K562 (cell line): Measurements from ENCODE around the gene ZDHHC11B. TPM values are rescaled to one million over a fixed set of nuclear protein-coding genes. Genes with fewer than 3 reads are reported as not detected.

ENCODE experiments used
- ATAC-seq: fragments of 200-7000 bp; cut with Tn5 transposase; 3 replicates; pipeline ENCODE4 v1.9.1; 2020; ENCODE audit warnings: moderate library complexity
- BruUV-seq: library from RNA; stranded (reverse); fragments of 400-500 nt; replicated peaks from 2 replicates; lab custom pipeline; 2021; lab: Mats Ljungman, UMichigan
- CTCF ChIA-PET: fragments of 300-600 bp; formaldehyde crosslinking; extraction: SDS; loops from one replicate; lab custom pipeline; 2021; ENCODE audit warnings: low intra/inter-chr PET ratio; lab: Yijun Ruan, JAX
- POLR2A ChIA-PET: fragments of 300-600, 350-650 bp; sonication (Branson Sonifier 250); formaldehyde crosslinking; extraction: SDS; loops from one replicate; lab custom pipeline; 2021; ENCODE audit warnings: antibody characterized with exemption, inconsistent platforms; lab: Yijun Ruan, JAX
- DNase-seq, 4 experiments: peaks; one replicate each; pipeline versions ENCODE4 v3.0.0 to v3.0.0-alpha.2; 2011 to 2018; ENCODE audit warnings: low spot score in 3 of 4, mixed read lengths in 3 of 4; ENCODE audit errors: extremely low read depth in 1 of 4
- FAIRE-seq: peaks from 2 replicates; lab custom pipeline; 2011; peaks lifted over from hg19 to GRCh38; lab: Jason Lieb, UNC
- H2AFZ ChIP-seq: 2 replicates; pipeline ENCODE4 v1.6.0; 2011; ENCODE audit warnings: low read depth, low read length, control low read depth, inconsistent platforms
- H3K27ac ChIP-seq: fragments of 200-600 bp; 3 replicates; pipeline ENCODE4 v1.8.0; 2011; ENCODE audit warnings: low read depth, mild to moderate bottlenecking, control low read depth, inconsistent platforms, low read length, moderate library complexity, mixed read lengths; ENCODE audit errors: extremely low read depth
- H3K27me3 ChIP-seq, 2 experiments: fragments of 300-600 bp in 1 of 2; 2 replicates in 1 of 2; 3 replicates in 1 of 2; pipeline versions ENCODE4 v1.6.0 to v1.8.0; 2011; ENCODE audit warnings: inconsistent platforms in 2 of 2, low read length in 2 of 2, mild to moderate bottlenecking in 1 of 2, mixed read lengths in 1 of 2, moderate library complexity in 1 of 2; ENCODE audit not compliant: control insufficient read depth in 2 of 2, insufficient read depth in 2 of 2
- H3K36me3 ChIP-seq: fragments of 300-600 bp; 3 replicates; pipeline ENCODE4 v1.8.0; 2011; ENCODE audit warnings: mild to moderate bottlenecking, low read length, inconsistent platforms; ENCODE audit not compliant: control insufficient read depth, insufficient read depth
- H3K4me1 ChIP-seq, 2 experiments: fragments of 200-600 bp in 1 of 2; replicated peaks in 1 of 2; 2 replicates in 1 of 2; 3 replicates in 1 of 2; pipeline versions ENCODE4 v1.5.1 to v1.8.0; 2011; ENCODE audit warnings: inconsistent platforms in 2 of 2, low read length in 2 of 2, mild to moderate bottlenecking in 1 of 2, mixed read lengths in 1 of 2, moderate library complexity in 1 of 2; ENCODE audit not compliant: control insufficient read depth in 2 of 2, insufficient read depth in 2 of 2
- H3K4me2 ChIP-seq: 2 replicates; pipeline ENCODE4 v1.6.1; 2011; ENCODE audit warnings: low read length, control low read depth, inconsistent platforms, mixed read lengths; ENCODE audit not compliant: insufficient read depth
- H3K4me3 ChIP-seq: fragments of 200-600 bp; sonication (generic), shearing (Covaris generic); 2 replicates; pipeline ENCODE4 v1.5.1; 2016; ENCODE audit warnings: control low read depth, inconsistent platforms
- H3K79me2 ChIP-seq: fragments of 200-600 bp; 3 replicates; pipeline ENCODE4 v1.8.0; 2011; ENCODE audit warnings: low read length, inconsistent platforms; ENCODE audit not compliant: control insufficient read depth, insufficient read depth
- H3K9ac ChIP-seq, 2 experiments: 2 replicates each; pipeline versions ENCODE4 v1.6.0 to v1.6.1; 2011; ENCODE audit warnings: low read depth in 2 of 2, low read length in 2 of 2, control low read depth in 1 of 2, inconsistent platforms in 1 of 2, mild to moderate bottlenecking in 1 of 2, mixed read lengths in 1 of 2; ENCODE audit not compliant: insufficient read depth in 1 of 2
- H3K9me1 ChIP-seq: one replicate; pipeline ENCODE4 v1.6.0; 2011; ENCODE audit warnings: inconsistent platforms, mild to moderate bottlenecking, low read length, moderate library complexity; ENCODE audit not compliant: control insufficient read depth, insufficient read depth
- H3K9me3 ChIP-seq: replicated peaks from 2 replicates; pipeline ENCODE4 v1.5.1; 2011; ENCODE audit warnings: low read depth, low read length, inconsistent platforms; ENCODE audit not compliant: control insufficient read depth, insufficient read depth
- H4K20me1 ChIP-seq: replicated peaks from 2 replicates; pipeline ENCODE4 v1.6.1; 2011; ENCODE audit warnings: low read length, inconsistent platforms, mixed read lengths; ENCODE audit not compliant: control insufficient read depth, insufficient read depth
- POLR2G ChIP-seq: fragments of 200-400 bp; formaldehyde crosslinking; IDR thresholded peaks from 2 replicates; pipeline ENCODE4 v1.6.1; 2017; ENCODE audit warnings: low read depth, mild to moderate bottlenecking, antibody characterized with exemption, low read length, moderate library complexity
- RBM22 ChIP-seq: fragments of 200-400 bp; formaldehyde crosslinking; IDR thresholded peaks from 2 replicates; pipeline ENCODE4 v1.6.1; 2018; ENCODE audit warnings: low read length, low read depth; ENCODE audit not compliant: poor library complexity, severe bottlenecking
- ZBTB33 ChIP-seq: sonication (generic); formaldehyde crosslinking; IDR thresholded peaks from 2 replicates; pipeline ENCODE4 v1.8.1; 2023; ENCODE audit warnings: mild to moderate bottlenecking, missing genetic modification reagents
- ZNF133 ChIP-seq: fragments of 250-450 bp; sonication (Bioruptor Pico); IDR thresholded peaks from 2 replicates; pipeline ENCODE4 v1.4.0; 2020; ENCODE audit warnings: mild to moderate bottlenecking
- ZNF143 ChIP-seq: sonication (generic); formaldehyde crosslinking; IDR thresholded peaks from 2 replicates; pipeline ENCODE4 v1.9.0; 2022; ENCODE audit warnings: mild to moderate bottlenecking, missing genetic modification reagents
- ZNF24 ChIP-seq: fragments of 450-650 bp; IDR thresholded peaks from 2 replicates; pipeline ENCODE4 v1.6.1; 2016
- ZNF830 ChIP-seq: fragments of 250-450 bp; sonication (Bioruptor Pico); IDR thresholded peaks from 2 replicates; pipeline ENCODE4 v1.5.0; 2021; ENCODE audit warnings: mild to moderate bottlenecking
- WGBS: fragments of 100-300 bp; shearing (Covaris generic); methylation state at CpG from one replicate; pipeline ENCODE4 v1.1.6; 2016; ENCODE audit warnings: low coverage, mixed read lengths; ENCODE audit not compliant: insufficient coverage; ENCODE audit errors: missing lambda C conversion rate; 5-methylcytosine and 5-hydroxymethylcytosine counted together
- in situ Hi-C: fragments of 300-500 bp; cut with MboI; formaldehyde crosslinking; loops from 4 replicates; pipeline ENCODE4 v1.15.0; 2018; ENCODE audit warnings: inconsistent platforms, mixed read lengths
- intact Hi-C: fragments of 100-400 bp; cut with micrococcal nuclease; formaldehyde crosslinking; loops from 2 replicates; pipeline ENCODE4 v1.14.2; 2022
- polyA plus RNA-seq, 8 experiments: library from polyadenylated mRNA; depleted of rRNA in 4 of 8; stranded (reverse) in 5 of 8; unstranded in 3 of 8; fragments of >200 nt; fragmentation: Nextera tagmentation in 2 of 8; fragmentation: Illumina TruSeq in 1 of 8; extraction: Ambion mirVana in 2 of 8; extraction: Trizol in 1 of 8; gene quantifications; 2 replicates each; pipeline versions ENCODE4 v1.2.1 to v1.2.3, GENCODE V29; 2011 to 2014; ENCODE audit warnings: inconsistent platforms in 1 of 8, missing spikeins in 1 of 8
- total RNA-seq, 7 experiments: library from RNA; depleted of rRNA in 6 of 7; stranded (reverse); fragments of >200 nt in 6 of 7; fragmentation: Illumina TruSeq in 2 of 7; extraction: Trizol in 2 of 7; gene quantifications; 2 replicates each; pipeline versions ENCODE4 v1.2.1 to v1.2.3, GENCODE V29; 2011 to 2021; ENCODE audit warnings: low replicate concordance in 1 of 7

The ZDHHC11B gene
- total and polyA plus RNA-seq, 9 of the 15 experiments (the other 6 are each of a cell fraction or from before 2014, with no cell fraction given): 0.03 to 0.23 (median 0.15) TPM; not detected in 3

GRCh38 chr5:664343-664993 is 120.1 kb downstream of the ZDHHC11B start (continued):
- TF ChIP-seq ZBTB33 (CRISPR knock-in tag): peak; percentile 61; the same call in 1 of the 2 replicates
- no peak for TF ChIP-seq ZNF133 (CRISPR knock-in tag)
- no peak for TF ChIP-seq ZNF830 (CRISPR knock-in tag)
- TF ChIP-seq RBM22: peak; percentile 66
- no peak for TF ChIP-seq ZNF24

- Histone ChIP-seq H3K4me2 (no peak overlapping the region), H3K36me3 (peaks cover 85% of the 10 kb centered on the region), H3K9ac (no peak overlapping the region; a peak in 1 of 4 replicates)
- in situ Hi-C loops: no loop called here
- no TSS peak for BruUV-seq
- CTCF ChIA-PET: no interaction called here
- no peak for TF ChIP-seq ZNF143 (CRISPR knock-in tag)
- peak; percentile 12; the same call in 1 of the 2 replicates for TF ChIP-seq POLR2G
- TF ChIP-seq, all 486 proteins: peak for 1
- intact Hi-C loops: no loop called here
- POLR2A ChIA-PET: no interaction called here
- Histone ChIP-seq H4K20me1 (peaks cover 2% of the 10 kb centered on the region; the same call in 1 of the 2 replicates), H2AFZ (no peak overlapping the region), H3K4me1 (peaks cover 0 to 41% of the 10 kb centered on the region in 2 experiments; a peak in 3 of 5 replicates), H3K9me1 (no peaks in the 10 kb centered on the region), H3K79me2 (no peaks in the 10 kb centered on the region), H3K27me3 (no peaks in the 10 kb centered on the region), H3K9me3 (peaks cover 14% of the 10 kb centered on the region), H3K27ac (no peak overlapping the region), H3K4me3 (no peak overlapping the region)
- 95% methylated on average over 35 of the region's 38 CpGs for WGBS
- FAIRE-seq (no peak), DNase-seq (no peak), ATAC-seq (no peak)
These were observed 120.8 kb downstream of the ZDHHC11B start for GRCh38 chr5:663436-664342.
